DOHH2 (cell line): ENCODE results near the gene SH3GL1.

ENCODE experiments used
- H3F3A ChIP-seq: fragments of 200-600 bp; sonication (generic), shearing (Covaris generic); 2 replicates; pipeline ENCODE4 v1.6.0; 2016; ENCODE audit warnings: antibody characterized with exemption, mild to moderate bottlenecking; ENCODE audit not compliant: control insufficient read depth, insufficient read depth
- H3K27ac ChIP-seq: fragments of 200-600 bp; sonication (generic); 2 replicates; pipeline ENCODE4 v1.5.1; 2014; ENCODE audit warnings: low read depth, mild to moderate bottlenecking, low read length, moderate library complexity
- H3K27me3 ChIP-seq: fragments of 200-600 bp; sonication (generic); 2 replicates; pipeline ENCODE4 v1.6.1; 2014; ENCODE audit warnings: mild to moderate bottlenecking, low read length, mixed read lengths; ENCODE audit not compliant: control insufficient read depth
- H3K36me3 ChIP-seq: fragments of 200-600 bp; sonication (generic); 2 replicates; pipeline ENCODE4 v1.6.1; 2014; ENCODE audit warnings: mild to moderate bottlenecking, low read length, moderate library complexity, mixed read lengths; ENCODE audit not compliant: control insufficient read depth
- H3K4me1 ChIP-seq: fragments of 200-600 bp; sonication (generic); 2 replicates; pipeline ENCODE4 v1.6.1; 2014; ENCODE audit warnings: mild to moderate bottlenecking, low read length, mixed read lengths; ENCODE audit not compliant: control insufficient read depth
- H3K4me2 ChIP-seq: fragments of 200-600 bp; sonication (generic); 2 replicates; pipeline ENCODE4 v1.6.0; 2014; ENCODE audit warnings: mild to moderate bottlenecking, low read length, moderate library complexity
- H3K4me3 ChIP-seq: fragments of 200-600 bp; sonication (generic); 2 replicates; pipeline ENCODE4 v1.5.1; 2014; ENCODE audit warnings: mild to moderate bottlenecking, low read length, mixed read lengths
- H3K79me2 ChIP-seq: fragments of 200-600 bp; sonication (generic); 2 replicates; pipeline ENCODE4 v1.6.1; 2014; ENCODE audit warnings: mild to moderate bottlenecking, low read length, mixed read lengths; ENCODE audit not compliant: control insufficient read depth
- H3K9me2 ChIP-seq: fragments of 200-600 bp; sonication (generic); replicated peaks from 2 replicates; pipeline ENCODE4 v1.6.1; 2014; ENCODE audit warnings: mild to moderate bottlenecking, low read length, mixed read lengths; ENCODE audit not compliant: control insufficient read depth
- H3K9me3 ChIP-seq: fragments of 200-600 bp; sonication (generic); 2 replicates; pipeline ENCODE4 v1.6.1; 2014; ENCODE audit warnings: antibody characterized with exemption, low read length, mixed read lengths; ENCODE audit not compliant: control insufficient read depth, insufficient read depth
- H4K20me1 ChIP-seq: fragments of 200-600 bp; sonication (generic); 2 replicates; pipeline ENCODE4 v1.6.0; 2014; ENCODE audit warnings: low read depth, mild to moderate bottlenecking, antibody characterized with exemption, low read length, moderate library complexity; ENCODE audit not compliant: control insufficient read depth, insufficient read depth
- CTCF ChIP-seq: fragments of 200-600 bp; sonication (generic); IDR thresholded peaks from one replicate; pipeline ENCODE4 v1.5.1; 2014; ENCODE audit warnings: antibody characterized with exemption, mild to moderate bottlenecking, low read depth, low read length; ENCODE audit not compliant: poor library complexity, severe bottlenecking
- EZH2phosphoT487 ChIP-seq: fragments of 200-600 bp; sonication (generic); IDR thresholded peaks from 2 replicates; pipeline ENCODE4 v1.6.1; 2017; ENCODE audit warnings: borderline replicate concordance, mild to moderate bottlenecking, antibody characterized with exemption, low read length, moderate library complexity, mixed read lengths

SH3GL1 gene

DNA sequence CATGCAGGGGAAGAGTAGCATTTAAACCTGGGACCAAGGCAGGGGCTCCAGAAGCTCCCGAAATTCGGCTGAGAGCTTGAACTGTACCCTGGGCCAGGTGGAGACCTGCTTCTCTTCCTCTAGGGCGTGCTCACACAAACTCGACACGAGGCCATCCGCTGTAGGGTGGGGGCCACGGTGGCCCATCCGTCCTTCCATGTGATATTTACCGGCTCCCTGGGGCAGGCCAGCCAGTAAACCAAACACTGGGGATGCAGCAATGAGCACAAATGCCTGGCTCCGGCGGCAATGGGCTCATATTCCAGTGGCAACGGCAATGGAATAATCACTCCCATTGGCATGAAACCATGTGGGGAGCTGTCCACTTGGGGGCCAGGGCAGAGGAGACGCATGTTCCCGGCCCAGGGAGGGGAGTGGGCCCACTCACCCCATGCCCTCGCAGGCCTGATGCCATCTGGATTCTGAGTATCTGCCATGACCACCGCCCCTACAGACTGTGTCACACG is 10.8 kb downstream of the SH3GL1 start:
- H3K9me3 ChIP-seq, result no peaks in the 10 kb centered on the region
- no peak overlapping the region for H3K4me2 ChIP-seq
- no peak overlapping the region for H3K27ac ChIP-seq
- H3K79me2 ChIP-seq, result peaks cover 83% of the 10 kb centered on the region
- no peaks in the 10 kb centered on the region for H3F3A ChIP-seq
- no peaks in the 10 kb centered on the region for H3K4me1 ChIP-seq
- no peaks in the 10 kb centered on the region for H3K27me3 ChIP-seq
- no peak overlapping the region for H3K4me3 ChIP-seq
- H3K9me2 ChIP-seq, result no peaks in the 10 kb centered on the region
- peaks cover 24% of the 10 kb centered on the region for H3K36me3 ChIP-seq
- peaks cover 20% of the 10 kb centered on the region for H4K20me1 ChIP-seq
- TF ChIP-seq CTCF (no peak), EZH2phosphoT487 (no peak)

DNA sequence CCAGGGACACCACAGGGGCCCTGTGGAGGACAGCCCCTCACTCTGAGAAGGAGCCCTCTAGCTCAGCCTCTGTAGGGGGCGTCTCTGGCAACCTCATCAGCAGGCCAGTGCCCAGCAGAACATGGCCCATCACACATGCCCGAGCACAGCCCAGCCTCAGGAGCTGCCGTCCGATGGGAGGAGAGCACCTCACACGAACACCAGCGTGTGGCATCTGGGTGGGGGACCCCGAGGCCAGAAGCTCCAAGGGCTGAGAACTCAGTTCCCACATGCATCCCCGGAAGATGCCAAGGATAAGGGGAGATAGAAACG is 11.3 kb downstream of the SH3GL1 start:
- no peaks in the 10 kb centered on the region for H3K4me1 ChIP-seq
- H3K4me2 ChIP-seq, result no peak overlapping the region
- no peak overlapping the region for H3K27ac ChIP-seq
- peaks cover 23% of the 10 kb centered on the region for H3K36me3 ChIP-seq
- no peaks in the 10 kb centered on the region for H3F3A ChIP-seq
- no peaks in the 10 kb centered on the region for H3K9me2 ChIP-seq
- peaks cover 83% of the 10 kb centered on the region for H3K79me2 ChIP-seq
- TF ChIP-seq CTCF (no peak), EZH2phosphoT487 (no peak)
- no peaks in the 10 kb centered on the region for H3K9me3 ChIP-seq
- no peaks in the 10 kb centered on the region for H3K27me3 ChIP-seq
- peaks cover 15% of the 10 kb centered on the region for H4K20me1 ChIP-seq
- H3K4me3 ChIP-seq, result no peak overlapping the region

- Histone ChIP-seq H3K9me2 (no peaks in the 10 kb centered on the region), H3K27me3 (no peaks in the 10 kb centered on the region), H3K27ac (no peak overlapping the region), H4K20me1 (peaks cover 14% of the 10 kb centered on the region), H3F3A (no peaks in the 10 kb centered on the region), H3K4me2 (no peak overlapping the region), H3K9me3 (no peaks in the 10 kb centered on the region), H3K79me2 (peaks cover 82% of the 10 kb centered on the region), H3K4me1 (no peaks in the 10 kb centered on the region), H3K4me3 (no peak overlapping the region), H3K36me3 (peaks cover 23% of the 10 kb centered on the region)
- TF ChIP-seq EZH2phosphoT487 (no peak), CTCF (no peak)
These were observed 11.8 kb downstream of the SH3GL1 start for GRCh38 chr19:4388337-4389063.
